Neural progenitor cell (in vitro differentiated cells): Measurements from ENCODE around the gene CDR2L. TPM values are rescaled to one million over a fixed set of nuclear protein-coding genes. Genes with fewer than 3 reads are reported as not detected.

Experiments used
- DNase-seq: peaks from one replicate; pipeline ENCODE4 v3.0.0-alpha.2; 2016; ENCODE audit warnings: low spot score
- H2AFZ ChIP-seq: fragments of 200-600 bp; sonication (generic); replicated peaks from 2 replicates; pipeline ENCODE4 v1.6.1; 2016; ENCODE audit warnings: antibody characterized with exemption
- H3F3A ChIP-seq: fragments of 200-600 bp; sonication (generic); 2 replicates; pipeline ENCODE4 v1.6.1; 2016; ENCODE audit warnings: antibody characterized with exemption, low read depth
- H3K27ac ChIP-seq: fragments of 200-600 bp; sonication (generic); 2 replicates; pipeline ENCODE4 v1.5.1; 2016; ENCODE audit warnings: mild to moderate bottlenecking
- H3K27me3 ChIP-seq: fragments of 200-600 bp; sonication (generic); 2 replicates; pipeline ENCODE4 v1.6.1; 2016; ENCODE audit warnings: mild to moderate bottlenecking, moderate library complexity
- H3K36me3 ChIP-seq: fragments of 200-600 bp; sonication (generic); 2 replicates; pipeline ENCODE4 v1.5.1; 2016
- H3K4me1 ChIP-seq: fragments of 200-600 bp; sonication (generic); 2 replicates; pipeline ENCODE4 v1.6.1; 2016; ENCODE audit warnings: mixed run types
- H3K4me2 ChIP-seq: fragments of 200-600 bp; sonication (generic); 2 replicates; pipeline ENCODE4 v1.6.1; 2016
- H3K4me3 ChIP-seq: fragments of 200-600 bp; sonication (generic); 2 replicates; pipeline ENCODE4 v1.5.1; 2016
- H3K79me2 ChIP-seq: fragments of 200-600 bp; sonication (generic); 2 replicates; pipeline ENCODE4 v1.6.1; 2016; ENCODE audit warnings: low read depth
- H3K9ac ChIP-seq: fragments of 200-600 bp; sonication (generic); 2 replicates; pipeline ENCODE4 v1.6.1; 2016
- H3K9me3 ChIP-seq: fragments of 200-600 bp; sonication (generic); 2 replicates; pipeline ENCODE4 v1.5.1; 2016; ENCODE audit warnings: low read depth
- H4K20me1 ChIP-seq: fragments of 200-600 bp; sonication (generic); 2 replicates; pipeline ENCODE4 v1.6.1; 2016; ENCODE audit warnings: low read depth
- H3K27ac Mint-ChIP-seq: 3 replicates; pipeline ENCODE4 v1.8.0; 2021; ENCODE audit warnings: mixed read lengths
- H3K27me3 Mint-ChIP-seq: 2 replicates; pipeline ENCODE4 v1.8.0; 2022; ENCODE audit warnings: low read depth, mild to moderate bottlenecking, inconsistent platforms, moderate library complexity, mixed read lengths; ENCODE audit not compliant: insufficient read depth
- H3K36me3 Mint-ChIP-seq: 3 replicates; pipeline ENCODE4 v1.8.0; 2021; ENCODE audit warnings: mixed read lengths
- H3K4me1 Mint-ChIP-seq: 3 replicates; pipeline ENCODE4 v1.8.0; 2021; ENCODE audit warnings: mixed read lengths
- H3K4me3 Mint-ChIP-seq: 3 replicates; pipeline ENCODE4 v1.8.0; 2021; ENCODE audit warnings: mild to moderate bottlenecking, moderate library complexity, mixed read lengths
- H3K9me3 Mint-ChIP-seq: 3 replicates; pipeline ENCODE4 v1.8.0; 2020; ENCODE audit warnings: mixed read lengths
- EZH2 ChIP-seq: fragments of 200-600 bp; sonication (generic); IDR thresholded peaks from 2 replicates; pipeline ENCODE4 v1.6.1; 2017; ENCODE audit warnings: antibody characterized with exemption, mild to moderate bottlenecking, moderate library complexity
- EZH2phosphoT487 ChIP-seq: fragments of 200-600 bp; sonication (generic); IDR thresholded peaks from 2 replicates; pipeline ENCODE4 v1.6.1; 2017; ENCODE audit warnings: antibody characterized with exemption
- total RNA-seq: library from RNA; depleted of rRNA; stranded (reverse); fragments of >200 nt; gene quantifications from 2 replicates; pipeline ENCODE4 v1.2.3, GENCODE V29; 2015; ENCODE audit warnings: low replicate concordance
- TF ChIP-seq, protein P1 (sequence below): fragments of 200-600 bp; sonication (generic); IDR thresholded peaks from 2 replicates; pipeline ENCODE4 v1.5.1; 2017; ENCODE audit warnings: antibody characterized with exemption, mild to moderate bottlenecking

The CDR2L gene
- total RNA-seq, 1 donor from 2014 or later, result 4.0 TPM

DNA sequence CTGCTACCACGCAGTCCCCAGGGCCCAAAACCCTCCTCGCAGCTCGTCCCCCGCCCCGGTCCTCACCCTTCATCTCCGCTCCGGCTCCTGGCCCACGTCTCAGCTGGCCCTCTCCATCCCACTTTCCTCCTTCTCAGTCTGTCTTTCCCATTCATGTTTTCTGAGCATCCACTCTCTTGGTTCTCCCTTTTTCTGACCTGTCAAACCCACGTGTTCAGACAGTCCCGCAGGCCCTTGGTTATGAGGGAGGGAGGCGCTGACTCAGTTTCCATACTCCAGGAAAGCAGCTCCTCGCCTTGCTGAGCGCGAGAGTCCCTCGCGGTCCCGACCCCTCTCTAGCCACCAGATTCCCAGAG is 14.5 kb upstream of the CDR2L start:
- Mint-ChIP-seq H3K4me3 (peak overlapping the region; percentile 84), H3K27me3 (peaks cover 34% of the 10 kb centered on the region), H3K9me3 (no peaks in the 10 kb centered on the region), H3K4me1 (peaks cover 7% of the 10 kb centered on the region), H3K27ac (no peak overlapping the region), H3K36me3 (no peaks in the 10 kb centered on the region)
- H4K20me1 ChIP-seq, result no peaks in the 10 kb centered on the region
- H2AFZ ChIP-seq, result peak overlapping the region; percentile 97
- TF ChIP-seq EZH2phosphoT487 (peak; percentile 71), EZH2 (peak; percentile 62)
- TF ChIP-seq, protein P1, sequence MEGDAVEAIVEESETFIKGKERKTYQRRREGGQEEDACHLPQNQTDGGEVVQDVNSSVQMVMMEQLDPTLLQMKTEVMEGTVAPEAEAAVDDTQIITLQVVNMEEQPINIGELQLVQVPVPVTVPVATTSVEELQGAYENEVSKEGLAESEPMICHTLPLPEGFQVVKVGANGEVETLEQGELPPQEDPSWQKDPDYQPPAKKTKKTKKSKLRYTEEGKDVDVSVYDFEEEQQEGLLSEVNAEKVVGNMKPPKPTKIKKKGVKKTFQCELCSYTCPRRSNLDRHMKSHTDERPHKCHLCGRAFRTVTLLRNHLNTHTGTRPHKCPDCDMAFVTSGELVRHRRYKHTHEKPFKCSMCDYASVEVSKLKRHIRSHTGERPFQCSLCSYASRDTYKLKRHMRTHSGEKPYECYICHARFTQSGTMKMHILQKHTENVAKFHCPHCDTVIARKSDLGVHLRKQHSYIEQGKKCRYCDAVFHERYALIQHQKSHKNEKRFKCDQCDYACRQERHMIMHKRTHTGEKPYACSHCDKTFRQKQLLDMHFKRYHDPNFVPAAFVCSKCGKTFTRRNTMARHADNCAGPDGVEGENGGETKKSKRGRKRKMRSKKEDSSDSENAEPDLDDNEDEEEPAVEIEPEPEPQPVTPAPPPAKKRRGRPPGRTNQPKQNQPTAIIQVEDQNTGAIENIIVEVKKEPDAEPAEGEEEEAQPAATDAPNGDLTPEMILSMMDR, result no peak
- peak overlapping the region; percentile 98 for H3K4me2 ChIP-seq
- no peaks in the 10 kb centered on the region for H3K9me3 ChIP-seq
- H3K36me3 ChIP-seq, result no peaks in the 10 kb centered on the region
- H3K4me1 ChIP-seq, result no peaks in the 10 kb centered on the region
- H3K4me3 ChIP-seq, result peak overlapping the region; percentile 85
- H3K27ac ChIP-seq, result no peak overlapping the region
- H3K79me2 ChIP-seq, result no peaks in the 10 kb centered on the region
- no peak for DNase-seq
- H3F3A ChIP-seq, result peaks cover 6% of the 10 kb centered on the region
- H3K9ac ChIP-seq, result no peak overlapping the region
- peaks cover 75% of the 10 kb centered on the region for H3K27me3 ChIP-seq

GRCh38 chr17:74975943-74976342 is 11.5 kb upstream of the CDR2L start:
- H3K4me1 Mint-ChIP-seq, result peaks cover 9% of the 10 kb centered on the region
- H3K36me3 Mint-ChIP-seq, result no peaks in the 10 kb centered on the region
- DNase-seq, result no peak
- H3K27ac Mint-ChIP-seq, result no peak overlapping the region
- H3K9me3 Mint-ChIP-seq, result no peaks in the 10 kb centered on the region
- TF ChIP-seq, protein P1, result no peak
- TF ChIP-seq EZH2, result no peak
- no peak for TF ChIP-seq EZH2phosphoT487
- no peaks in the 10 kb centered on the region for H3K4me1 ChIP-seq
- no peaks in the 10 kb centered on the region for H3K36me3 ChIP-seq
- H3K27me3 Mint-ChIP-seq, result peaks cover 38% of the 10 kb centered on the region
- H3K9ac ChIP-seq, result no peak overlapping the region
- no peaks in the 10 kb centered on the region for H3K79me2 ChIP-seq
- H3K27me3 ChIP-seq, result peaks cover 78% of the 10 kb centered on the region
- no peak overlapping the region for H2AFZ ChIP-seq
- H3K27ac ChIP-seq, result no peak overlapping the region
- H3K4me3 ChIP-seq, result no peak overlapping the region
- no peaks in the 10 kb centered on the region for H3K9me3 ChIP-seq
- no peak overlapping the region for H3K4me2 ChIP-seq
- H3K4me3 Mint-ChIP-seq, result no peak overlapping the region
- peaks cover 6% of the 10 kb centered on the region for H3F3A ChIP-seq
- H4K20me1 ChIP-seq, result no peaks in the 10 kb centered on the region

DNA sequence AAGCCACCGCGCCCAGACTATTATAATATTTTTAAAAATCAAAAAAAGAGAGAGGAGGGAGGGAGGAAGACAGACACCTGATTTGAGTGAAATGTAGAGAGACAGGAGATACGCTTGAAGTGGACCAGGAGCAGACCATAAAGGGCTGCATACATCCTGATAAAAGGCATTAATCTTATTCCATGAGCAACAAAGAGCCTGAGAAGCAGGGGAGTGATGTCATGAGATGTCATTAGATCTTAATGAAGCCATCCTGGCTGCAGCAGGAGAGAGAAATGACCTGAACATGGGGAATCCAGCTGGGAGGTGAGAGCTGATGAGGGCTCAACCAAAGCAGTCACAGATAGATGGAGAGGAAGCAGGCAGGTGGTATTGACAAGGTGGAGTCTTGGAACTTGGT is 9.6 kb upstream of the CDR2L start:
- no peak overlapping the region for H3K27ac Mint-ChIP-seq
- H3K36me3 ChIP-seq, result no peaks in the 10 kb centered on the region
- H3F3A ChIP-seq, result peaks cover 15% of the 10 kb centered on the region
- no peaks in the 10 kb centered on the region for H4K20me1 ChIP-seq
- no peaks in the 10 kb centered on the region for H3K79me2 ChIP-seq
- peaks cover 35% of the 10 kb centered on the region for H3K27me3 Mint-ChIP-seq
- no peak overlapping the region for H2AFZ ChIP-seq
- peaks cover 60% of the 10 kb centered on the region for H3K27me3 ChIP-seq
- no peak for DNase-seq
- H3K36me3 Mint-ChIP-seq, result no peaks in the 10 kb centered on the region
- no peaks in the 10 kb centered on the region for H3K9me3 ChIP-seq
- no peak overlapping the region for H3K4me3 ChIP-seq
- H3K27ac ChIP-seq, result no peak overlapping the region
- H3K9ac ChIP-seq, result no peak overlapping the region
- TF ChIP-seq EZH2 (no peak), EZH2phosphoT487 (no peak)
- TF ChIP-seq, protein P1, result no peak
- peaks cover 3% of the 10 kb centered on the region for H3K4me1 ChIP-seq
- no peak overlapping the region for H3K4me2 ChIP-seq
- H3K4me3 Mint-ChIP-seq, result no peak overlapping the region
- H3K9me3 Mint-ChIP-seq, result no peaks in the 10 kb centered on the region
- peaks cover 16% of the 10 kb centered on the region for H3K4me1 Mint-ChIP-seq
